Neutrophil (primary cell): Measurements from ENCODE around the gene BCL2L11.

Experiments
- H3K27ac ChIP-seq: fragments of 200-600 bp; sonication (generic); 2 replicates; pipeline ENCODE4 v1.5.1; 2016; ENCODE audit warnings: mild to moderate bottlenecking, moderate library complexity
- H3K27me3 ChIP-seq: fragments of 200-600 bp; sonication (generic); 2 replicates; pipeline ENCODE4 v1.6.0; 2016; ENCODE audit warnings: mild to moderate bottlenecking
- H3K36me3 ChIP-seq: fragments of 200-600 bp; sonication (generic); 2 replicates; pipeline ENCODE4 v1.5.1; 2017
- H3K4me1 ChIP-seq, 2 experiments: fragments of 200-600 bp in 1 of 2; sonication (generic) in 1 of 2; 1 replicate in 1 of 2; 2 replicates in 1 of 2; pipeline versions ENCODE4 v1.5.1 to v1.6.1; 2013 to 2016; ENCODE audit warnings: low read depth in 1 of 2, low read length in 1 of 2, mild to moderate bottlenecking in 1 of 2, moderate library complexity in 1 of 2; ENCODE audit not compliant: control insufficient read depth in 1 of 2, insufficient read depth in 1 of 2
- H3K4me3 ChIP-seq, 2 experiments: fragments of 200-600 bp in 1 of 2; sonication (generic) in 1 of 2; 1 replicate in 1 of 2; 2 replicates in 1 of 2; pipeline ENCODE4 v1.5.1; 2013 to 2016; ENCODE audit warnings: low read depth in 1 of 2, low read length in 1 of 2, mild to moderate bottlenecking in 1 of 2, moderate library complexity in 1 of 2
- H3K9me3 ChIP-seq: fragments of 200-600 bp; sonication (generic); 2 replicates; pipeline ENCODE4 v1.5.1; 2016
- CTCF ChIP-seq: fragments of 200-600 bp; sonication (generic); IDR thresholded peaks from 2 replicates; pipeline ENCODE4 v1.5.1; 2016; ENCODE audit warnings: antibody characterized with exemption

The BCL2L11 gene

GRCh38 chr2:111111101-111111755 is 9.5 kb upstream of the BCL2L11 start:
- Histone ChIP-seq H3K4me3 (no peak overlapping the region), H3K27me3 (peaks cover 36% of the 10 kb centered on the region), H3K36me3 (no peaks in the 10 kb centered on the region)

GRCh38 chr2:111113838-111114237 is 6.9 kb upstream of the BCL2L11 start:
- no peaks in the 10 kb centered on the region for H3K9me3 ChIP-seq
- H3K27ac ChIP-seq: no peak overlapping the region
- H3K4me1 ChIP-seq: peaks cover 22% of the 10 kb centered on the region in 2 experiments
- no peaks in the 10 kb centered on the region for H3K36me3 ChIP-seq
- no peak for TF ChIP-seq CTCF
- no peak overlapping the region for H3K4me3 ChIP-seq
- peaks cover 62% of the 10 kb centered on the region for H3K27me3 ChIP-seq

More at GRCh38 chr2:111111101-111111755, 9.5 kb upstream of the BCL2L11 start:
- no peaks in the 10 kb centered on the region for H3K9me3 ChIP-seq
- H3K4me1 ChIP-seq: no peaks in the 10 kb centered on the region
- no peak overlapping the region for H3K27ac ChIP-seq
- TF ChIP-seq CTCF: no peak

GRCh38 chr2:111116011-111116746 is 4.5 kb upstream of the BCL2L11 start:
- Histone ChIP-seq H3K9me3 (no peaks in the 10 kb centered on the region), H3K27ac (no peak overlapping the region), H3K4me1 (peaks cover 39% of the 10 kb centered on the region in 2 experiments), H3K27me3 (peaks cover 80% of the 10 kb centered on the region), H3K4me3 (no peak overlapping the region), H3K36me3 (no peaks in the 10 kb centered on the region)
- no peak for TF ChIP-seq CTCF

- Histone ChIP-seq H3K27ac (no peak overlapping the region), H3K4me3 (peak overlapping the region; percentile 96 to 97), H3K9me3 (no peaks in the 10 kb centered on the region), H3K36me3 (no peaks in the 10 kb centered on the region), H3K4me1 (peaks cover 46 to 48% of the 10 kb centered on the region in 2 experiments), H3K27me3 (peaks cover 80% of the 10 kb centered on the region)
- peak; percentile 76 for TF ChIP-seq CTCF
These were observed 3.7 kb upstream of the BCL2L11 start for GRCh38 chr2:111116843-111117597.

- no peak for TF ChIP-seq CTCF
- Histone ChIP-seq H3K27me3 (peaks cover 78% of the 10 kb centered on the region), H3K4me3 (peak overlapping the region; percentile 96 to 97), H3K27ac (no peak overlapping the region), H3K9me3 (no peaks in the 10 kb centered on the region), H3K4me1 (peaks cover 48 to 49% of the 10 kb centered on the region in 2 experiments), H3K36me3 (no peaks in the 10 kb centered on the region)
These were observed 2.9 kb upstream of the BCL2L11 start for GRCh38 chr2:111117598-111118480.
